Vagina (tissue), 2 donors: ENCODE results near the gene EID2B.

Experiments
- POLR2A ChIP-seq, 2 donors: fragments of 450-650 bp; IDR thresholded peaks; one replicate each; pipeline ENCODE4 v1.6.1; 2017; ENCODE audit warnings: antibody characterized with exemption in 2 of 2, mild to moderate bottlenecking in 2 of 2, moderate library complexity in 2 of 2
- TF ChIP-seq, protein P1 (sequence below), 3 experiments: fragments of 450-650 bp in 2 of 3; fragments of 200-600 bp in 1 of 3; sonication (generic) in 1 of 3; IDR thresholded peaks; one replicate each; pipeline ENCODE4 v1.5.1; 2017 to 2019; ENCODE audit warnings: antibody characterized with exemption in 3 of 3, mild to moderate bottlenecking in 2 of 3, moderate library complexity in 2 of 3

DNA sequence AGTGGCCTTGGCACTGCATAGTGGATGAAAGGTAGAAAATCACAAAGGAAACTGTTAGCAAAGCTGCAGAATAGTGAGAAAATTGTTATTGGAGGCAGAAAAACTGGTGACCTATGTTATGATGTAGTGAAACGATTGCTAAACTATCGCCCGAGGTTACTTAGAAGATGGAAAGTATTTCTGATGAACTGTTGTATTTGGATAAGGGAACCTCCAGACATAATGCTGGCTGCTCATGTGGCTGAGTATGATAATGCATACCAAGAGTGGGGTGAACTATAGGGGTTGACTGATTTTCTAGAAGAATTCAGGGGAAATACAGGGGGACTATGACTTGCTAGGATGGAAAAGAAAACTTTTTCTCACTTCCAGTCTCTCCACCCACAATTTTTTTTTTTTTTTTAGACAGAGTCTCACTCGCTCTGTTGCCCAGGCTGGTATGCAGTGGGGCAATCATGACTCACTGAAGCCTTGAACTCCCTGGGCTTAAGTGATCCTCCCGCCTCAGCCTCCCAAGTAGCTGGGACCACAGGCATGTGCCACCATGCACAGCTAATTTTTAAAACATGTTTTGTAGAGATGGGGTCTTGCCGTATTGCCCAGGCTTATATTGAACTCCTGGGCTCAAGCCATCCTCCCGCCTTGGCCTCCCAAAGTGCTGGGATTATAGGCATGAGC, 11.7 kb upstream of the EID2B start:
- no peak for TF ChIP-seq POLR2A (IDR thresholded peaks at IDR 0.05)
- TF ChIP-seq, protein P1, sequence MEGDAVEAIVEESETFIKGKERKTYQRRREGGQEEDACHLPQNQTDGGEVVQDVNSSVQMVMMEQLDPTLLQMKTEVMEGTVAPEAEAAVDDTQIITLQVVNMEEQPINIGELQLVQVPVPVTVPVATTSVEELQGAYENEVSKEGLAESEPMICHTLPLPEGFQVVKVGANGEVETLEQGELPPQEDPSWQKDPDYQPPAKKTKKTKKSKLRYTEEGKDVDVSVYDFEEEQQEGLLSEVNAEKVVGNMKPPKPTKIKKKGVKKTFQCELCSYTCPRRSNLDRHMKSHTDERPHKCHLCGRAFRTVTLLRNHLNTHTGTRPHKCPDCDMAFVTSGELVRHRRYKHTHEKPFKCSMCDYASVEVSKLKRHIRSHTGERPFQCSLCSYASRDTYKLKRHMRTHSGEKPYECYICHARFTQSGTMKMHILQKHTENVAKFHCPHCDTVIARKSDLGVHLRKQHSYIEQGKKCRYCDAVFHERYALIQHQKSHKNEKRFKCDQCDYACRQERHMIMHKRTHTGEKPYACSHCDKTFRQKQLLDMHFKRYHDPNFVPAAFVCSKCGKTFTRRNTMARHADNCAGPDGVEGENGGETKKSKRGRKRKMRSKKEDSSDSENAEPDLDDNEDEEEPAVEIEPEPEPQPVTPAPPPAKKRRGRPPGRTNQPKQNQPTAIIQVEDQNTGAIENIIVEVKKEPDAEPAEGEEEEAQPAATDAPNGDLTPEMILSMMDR (IDR thresholded peaks at IDR 0.05): no peak
